HepG2 (cell line): ENCODE results near the gene WSB1. TPM values are rescaled to one million over a fixed set of nuclear protein-coding genes. Genes with fewer than 3 reads are reported as not detected.

ENCODE experiments used
- HNRNPK ChIP-seq: fragments of 200-400 bp; formaldehyde crosslinking; IDR thresholded peaks from 2 replicates; pipeline ENCODE4 v1.6.1; 2018; ENCODE audit warnings: low read length, low read depth, moderate library complexity, mild to moderate bottlenecking; ENCODE audit not compliant: poor library complexity, severe bottlenecking
- MLLT10 ChIP-seq: sonication (generic); formaldehyde crosslinking; IDR thresholded peaks from 2 replicates; pipeline ENCODE4 v1.4.0; 2020; ENCODE audit warnings: missing genetic modification reagents
- MZF1 ChIP-seq: sonication (generic); formaldehyde crosslinking; IDR thresholded peaks from 2 replicates; pipeline ENCODE4 v1.8.1; 2023; ENCODE audit warnings: mild to moderate bottlenecking, missing genetic modification reagents, borderline replicate concordance
- NKX3-1 ChIP-seq: sonication (generic); formaldehyde crosslinking; IDR thresholded peaks from 2 replicates; pipeline ENCODE4 v1.5.0; 2020; ENCODE audit warnings: missing genetic modification reagents
- SP5 ChIP-seq: IDR thresholded peaks from 2 replicates; pipeline ENCODE4 v1.6.1; 2016; ENCODE audit warnings: low read depth, borderline replicate concordance
- ZNF350 ChIP-seq: sonication (generic); formaldehyde crosslinking; IDR thresholded peaks from 2 replicates; pipeline ENCODE4 v1.4.0; 2020; ENCODE audit warnings: mild to moderate bottlenecking, low read depth, missing genetic modification reagents, borderline replicate concordance
- ZNF550 ChIP-seq: sonication (generic); formaldehyde crosslinking; IDR thresholded peaks from 2 replicates; pipeline ENCODE4 v1.4.0; 2020; ENCODE audit warnings: mild to moderate bottlenecking, missing genetic modification reagents, borderline replicate concordance
- ZNF629 ChIP-seq: sonication (generic); formaldehyde crosslinking; conservative IDR thresholded peaks from 2 replicates; pipeline ENCODE4 v1.5.0; 2020; ENCODE audit warnings: missing genetic modification reagents
- polyA plus RNA-seq, 8 experiments: library from polyadenylated mRNA; depleted of rRNA in 3 of 8; stranded (reverse) in 7 of 8; unstranded in 1 of 8; fragments of >200 nt; fragmentation: Illumina TruSeq in 4 of 8; extraction: Trizol in 4 of 8; gene quantifications; 2 replicates each; pipeline versions ENCODE4 v1.2.1 to v1.2.3, GENCODE V29; 2011 to 2016; ENCODE audit warnings: low read depth in 4 of 8, missing spikeins in 1 of 8, mixed read lengths in 1 of 8; ENCODE audit not compliant: insufficient read depth in 1 of 8
- total RNA-seq, 5 experiments: library from RNA; depleted of rRNA; stranded (reverse); fragments of >200 nt; fragmentation: Illumina TruSeq; extraction: Trizol; gene quantifications; 2 replicates each; pipeline ENCODE4 v1.2.3, GENCODE V29; 2016; ENCODE audit warnings: low read depth in 1 of 5
- TF ChIP-seq, protein P1 (sequence below): sonication (generic); formaldehyde crosslinking; IDR thresholded peaks from 2 replicates; pipeline ENCODE4 v1.4.0; 2020; ENCODE audit warnings: missing genetic modification reagents
- TF ChIP-seq, protein P2 (sequence below): sonication (generic); formaldehyde crosslinking; IDR thresholded peaks from 2 replicates; pipeline ENCODE4 v1.8.0; 2022; ENCODE audit warnings: mild to moderate bottlenecking, missing genetic modification reagents
- TF ChIP-seq, protein P3 (sequence below): sonication (generic); formaldehyde crosslinking; IDR thresholded peaks from 2 replicates; pipeline ENCODE4 v1.8.1; 2023; ENCODE audit warnings: mild to moderate bottlenecking, missing genetic modification reagents
- TF ChIP-seq, protein P4 (sequence below): sonication (generic); formaldehyde crosslinking; IDR thresholded peaks from 2 replicates; pipeline ENCODE4 v1.5.1; 2020; ENCODE audit warnings: mild to moderate bottlenecking, missing genetic modification reagents
- TF ChIP-seq, protein P5 (sequence below): IDR thresholded peaks from 2 replicates; pipeline ENCODE4 v1.6.1; 2016; ENCODE audit warnings: low read depth, control low read depth
- TF ChIP-seq, protein P6 (sequence below): sonication (generic); formaldehyde crosslinking; IDR thresholded peaks from 2 replicates; pipeline ENCODE4 v1.4.0; 2020; ENCODE audit warnings: missing genetic modification reagents

The WSB1 gene
- total and polyA plus RNA-seq, 2 of the 13 experiments (the other 11 are each of a cell fraction or from before 2014, with no cell fraction given), result 81.3 to 294 TPM

DNA sequence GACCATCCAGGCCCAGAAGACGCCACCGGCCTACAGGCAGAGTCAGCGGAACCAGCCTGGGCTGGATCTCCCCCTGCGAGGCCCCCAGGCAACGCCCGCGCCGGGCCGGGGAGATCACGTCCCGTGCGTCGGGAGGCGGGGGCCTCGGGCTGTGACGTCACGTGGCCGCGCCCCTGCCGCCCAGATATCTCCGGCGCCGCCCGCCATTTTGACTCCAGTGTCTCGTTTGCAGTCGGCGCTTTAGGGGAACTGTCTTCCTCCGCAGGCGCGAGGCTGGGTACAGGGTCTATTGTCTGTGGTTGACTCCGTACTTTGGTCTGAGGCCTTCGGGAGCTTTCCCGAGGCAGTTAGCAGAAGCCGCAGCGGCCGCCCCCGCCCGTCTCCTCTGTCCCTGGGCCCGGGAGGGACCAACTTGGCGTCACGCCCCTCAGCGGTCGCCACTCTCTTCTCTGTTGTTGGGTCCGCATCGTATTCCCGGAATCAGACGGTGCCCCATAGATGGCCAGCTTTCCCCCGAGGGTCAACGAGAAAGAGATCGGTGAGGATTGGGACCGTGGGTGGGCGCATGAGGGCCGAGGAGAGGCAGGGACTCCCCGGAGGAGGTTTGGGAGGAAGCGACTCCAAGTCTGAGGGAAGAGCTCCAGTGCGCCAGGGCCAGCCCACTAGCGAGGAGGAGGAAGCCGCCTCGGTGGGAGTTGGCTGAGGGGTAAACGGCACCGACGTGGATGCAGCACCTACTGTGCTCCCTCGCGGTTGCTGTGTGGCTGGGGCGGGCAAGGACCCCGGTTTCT, at the start of gene WSB1 (continued):
- TF ChIP-seq, protein P1, sequence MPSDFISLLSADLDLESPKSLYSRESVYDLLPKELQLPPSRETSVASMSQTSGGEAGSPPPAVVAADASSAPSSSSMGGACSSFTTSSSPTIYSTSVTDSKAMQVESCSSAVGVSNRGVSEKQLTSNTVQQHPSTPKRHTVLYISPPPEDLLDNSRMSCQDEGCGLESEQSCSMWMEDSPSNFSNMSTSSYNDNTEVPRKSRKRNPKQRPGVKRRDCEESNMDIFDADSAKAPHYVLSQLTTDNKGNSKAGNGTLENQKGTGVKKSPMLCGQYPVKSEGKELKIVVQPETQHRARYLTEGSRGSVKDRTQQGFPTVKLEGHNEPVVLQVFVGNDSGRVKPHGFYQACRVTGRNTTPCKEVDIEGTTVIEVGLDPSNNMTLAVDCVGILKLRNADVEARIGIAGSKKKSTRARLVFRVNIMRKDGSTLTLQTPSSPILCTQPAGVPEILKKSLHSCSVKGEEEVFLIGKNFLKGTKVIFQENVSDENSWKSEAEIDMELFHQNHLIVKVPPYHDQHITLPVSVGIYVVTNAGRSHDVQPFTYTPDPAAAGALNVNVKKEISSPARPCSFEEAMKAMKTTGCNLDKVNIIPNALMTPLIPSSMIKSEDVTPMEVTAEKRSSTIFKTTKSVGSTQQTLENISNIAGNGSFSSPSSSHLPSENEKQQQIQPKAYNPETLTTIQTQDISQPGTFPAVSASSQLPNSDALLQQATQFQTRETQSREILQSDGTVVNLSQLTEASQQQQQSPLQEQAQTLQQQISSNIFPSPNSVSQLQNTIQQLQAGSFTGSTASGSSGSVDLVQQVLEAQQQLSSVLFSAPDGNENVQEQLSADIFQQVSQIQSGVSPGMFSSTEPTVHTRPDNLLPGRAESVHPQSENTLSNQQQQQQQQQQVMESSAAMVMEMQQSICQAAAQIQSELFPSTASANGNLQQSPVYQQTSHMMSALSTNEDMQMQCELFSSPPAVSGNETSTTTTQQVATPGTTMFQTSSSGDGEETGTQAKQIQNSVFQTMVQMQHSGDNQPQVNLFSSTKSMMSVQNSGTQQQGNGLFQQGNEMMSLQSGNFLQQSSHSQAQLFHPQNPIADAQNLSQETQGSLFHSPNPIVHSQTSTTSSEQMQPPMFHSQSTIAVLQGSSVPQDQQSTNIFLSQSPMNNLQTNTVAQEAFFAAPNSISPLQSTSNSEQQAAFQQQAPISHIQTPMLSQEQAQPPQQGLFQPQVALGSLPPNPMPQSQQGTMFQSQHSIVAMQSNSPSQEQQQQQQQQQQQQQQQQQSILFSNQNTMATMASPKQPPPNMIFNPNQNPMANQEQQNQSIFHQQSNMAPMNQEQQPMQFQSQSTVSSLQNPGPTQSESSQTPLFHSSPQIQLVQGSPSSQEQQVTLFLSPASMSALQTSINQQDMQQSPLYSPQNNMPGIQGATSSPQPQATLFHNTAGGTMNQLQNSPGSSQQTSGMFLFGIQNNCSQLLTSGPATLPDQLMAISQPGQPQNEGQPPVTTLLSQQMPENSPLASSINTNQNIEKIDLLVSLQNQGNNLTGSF (CRISPR knock-in tag), result 0 out of 2 replicates have a peak, but pooled peaks have one; percentile 70
- no peak for TF ChIP-seq MZF1 (CRISPR knock-in tag)
- TF ChIP-seq, protein P2, sequence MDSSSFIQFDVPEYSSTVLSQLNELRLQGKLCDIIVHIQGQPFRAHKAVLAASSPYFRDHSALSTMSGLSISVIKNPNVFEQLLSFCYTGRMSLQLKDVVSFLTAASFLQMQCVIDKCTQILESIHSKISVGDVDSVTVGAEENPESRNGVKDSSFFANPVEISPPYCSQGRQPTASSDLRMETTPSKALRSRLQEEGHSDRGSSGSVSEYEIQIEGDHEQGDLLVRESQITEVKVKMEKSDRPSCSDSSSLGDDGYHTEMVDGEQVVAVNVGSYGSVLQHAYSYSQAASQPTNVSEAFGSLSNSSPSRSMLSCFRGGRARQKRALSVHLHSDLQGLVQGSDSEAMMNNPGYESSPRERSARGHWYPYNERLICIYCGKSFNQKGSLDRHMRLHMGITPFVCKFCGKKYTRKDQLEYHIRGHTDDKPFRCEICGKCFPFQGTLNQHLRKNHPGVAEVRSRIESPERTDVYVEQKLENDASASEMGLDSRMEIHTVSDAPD, result no peak
- peak; percentile 65; the same call in 1 of the 2 replicates for TF ChIP-seq SP5 (CRISPR knock-in tag)
- TF ChIP-seq, protein P3, sequence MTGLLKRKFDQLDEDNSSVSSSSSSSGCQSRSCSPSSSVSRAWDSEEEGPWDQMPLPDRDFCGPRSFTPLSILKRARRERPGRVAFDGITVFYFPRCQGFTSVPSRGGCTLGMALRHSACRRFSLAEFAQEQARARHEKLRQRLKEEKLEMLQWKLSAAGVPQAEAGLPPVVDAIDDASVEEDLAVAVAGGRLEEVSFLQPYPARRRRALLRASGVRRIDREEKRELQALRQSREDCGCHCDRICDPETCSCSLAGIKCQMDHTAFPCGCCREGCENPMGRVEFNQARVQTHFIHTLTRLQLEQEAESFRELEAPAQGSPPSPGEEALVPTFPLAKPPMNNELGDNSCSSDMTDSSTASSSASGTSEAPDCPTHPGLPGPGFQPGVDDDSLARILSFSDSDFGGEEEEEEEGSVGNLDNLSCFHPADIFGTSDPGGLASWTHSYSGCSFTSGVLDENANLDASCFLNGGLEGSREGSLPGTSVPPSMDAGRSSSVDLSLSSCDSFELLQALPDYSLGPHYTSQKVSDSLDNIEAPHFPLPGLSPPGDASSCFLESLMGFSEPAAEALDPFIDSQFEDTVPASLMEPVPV (CRISPR knock-in tag), result no peak
- TF ChIP-seq, protein P4, sequence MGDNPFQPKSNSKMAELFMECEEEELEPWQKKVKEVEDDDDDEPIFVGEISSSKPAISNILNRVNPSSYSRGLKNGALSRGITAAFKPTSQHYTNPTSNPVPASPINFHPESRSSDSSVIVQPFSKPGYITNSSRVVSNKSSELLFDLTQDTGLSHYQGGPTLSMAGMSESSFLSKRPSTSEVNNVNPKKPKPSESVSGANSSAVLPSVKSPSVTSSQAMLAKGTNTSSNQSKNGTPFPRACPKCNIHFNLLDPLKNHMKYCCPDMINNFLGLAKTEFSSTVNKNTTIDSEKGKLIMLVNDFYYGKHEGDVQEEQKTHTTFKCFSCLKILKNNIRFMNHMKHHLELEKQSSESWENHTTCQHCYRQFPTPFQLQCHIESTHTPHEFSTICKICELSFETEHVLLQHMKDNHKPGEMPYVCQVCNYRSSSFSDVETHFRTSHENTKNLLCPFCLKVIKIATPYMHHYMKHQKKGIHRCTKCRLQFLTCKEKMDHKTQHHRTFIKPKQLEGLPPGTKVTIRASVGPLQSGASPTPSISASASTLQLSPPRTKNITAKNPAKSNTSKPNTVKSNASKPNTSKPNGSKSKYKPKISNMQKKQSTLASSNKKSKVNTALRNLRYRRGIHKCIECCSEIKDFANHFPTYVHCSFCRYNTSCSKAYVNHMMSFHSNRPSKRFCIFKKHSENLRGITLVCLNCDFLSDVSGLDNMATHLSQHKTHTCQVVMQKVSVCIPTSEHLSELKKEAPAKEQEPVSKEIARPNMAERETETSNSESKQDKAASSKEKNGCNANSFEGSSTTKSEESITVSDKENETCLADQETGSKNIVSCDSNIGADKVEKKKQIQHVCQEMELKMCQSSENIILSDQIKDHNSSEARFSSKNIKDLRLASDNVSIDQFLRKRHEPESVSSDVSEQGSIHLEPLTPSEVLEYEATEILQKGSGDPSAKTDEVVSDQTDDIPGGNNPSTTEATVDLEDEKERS (CRISPR knock-in tag), result no peak
- TF ChIP-seq NKX3-1 (CRISPR knock-in tag), result no peak; the same call in 1 of the 2 replicates
- no peak for TF ChIP-seq ZNF550 (CRISPR knock-in tag)
- TF ChIP-seq ZNF350 (CRISPR knock-in tag), result peak; percentile 94
- no peak for TF ChIP-seq MLLT10 (CRISPR knock-in tag)
- TF ChIP-seq, protein P5, sequence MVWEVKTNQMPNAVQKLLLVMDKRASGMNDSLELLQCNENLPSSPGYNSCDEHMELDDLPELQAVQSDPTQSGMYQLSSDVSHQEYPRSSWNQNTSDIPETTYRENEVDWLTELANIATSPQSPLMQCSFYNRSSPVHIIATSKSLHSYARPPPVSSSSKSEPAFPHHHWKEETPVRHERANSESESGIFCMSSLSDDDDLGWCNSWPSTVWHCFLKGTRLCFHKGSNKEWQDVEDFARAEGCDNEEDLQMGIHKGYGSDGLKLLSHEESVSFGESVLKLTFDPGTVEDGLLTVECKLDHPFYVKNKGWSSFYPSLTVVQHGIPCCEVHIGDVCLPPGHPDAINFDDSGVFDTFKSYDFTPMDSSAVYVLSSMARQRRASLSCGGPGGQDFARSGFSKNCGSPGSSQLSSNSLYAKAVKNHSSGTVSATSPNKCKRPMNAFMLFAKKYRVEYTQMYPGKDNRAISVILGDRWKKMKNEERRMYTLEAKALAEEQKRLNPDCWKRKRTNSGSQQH (CRISPR knock-in tag), result no peak; the same call in 1 of the 2 replicates
- peak; percentile 15; the same call in 1 of the 2 replicates for TF ChIP-seq ZNF629 (CRISPR knock-in tag)
- no peak for TF ChIP-seq HNRNPK
- TF ChIP-seq, protein P6, sequence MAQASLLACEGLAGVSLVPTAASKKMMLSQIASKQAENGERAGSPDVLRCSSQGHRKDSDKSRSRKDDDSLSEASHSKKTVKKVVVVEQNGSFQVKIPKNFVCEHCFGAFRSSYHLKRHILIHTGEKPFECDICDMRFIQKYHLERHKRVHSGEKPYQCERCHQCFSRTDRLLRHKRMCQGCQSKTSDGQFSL (CRISPR knock-in tag), result 0 out of 2 replicates have a peak, but pooled peaks have one; percentile 14
